Neural cell (in vitro differentiated cells): ENCODE data around the gene CLIP1. TPM values are rescaled to one million over a fixed set of nuclear protein-coding genes. Genes with fewer than 3 reads are reported as not detected.

Source experiments
- H2AFZ ChIP-seq: fragments of 200-600, 300-800 bp; sonication (generic), shearing (Covaris generic); 2 replicates; pipeline ENCODE4 v1.6.0; 2014; ENCODE audit warnings: low read depth, mild to moderate bottlenecking, antibody characterized with exemption, low read length, moderate library complexity
- H3F3A ChIP-seq: fragments of 200-600 bp; shearing (Covaris generic); 2 replicates; pipeline ENCODE4 v1.6.1; 2016; ENCODE audit warnings: mild to moderate bottlenecking, moderate library complexity, mixed read lengths, antibody characterized with exemption, low read length; ENCODE audit not compliant: insufficient read depth, poor library complexity, severe bottlenecking
- H3K27ac ChIP-seq: fragments of 200-600, 300-800 bp; sonication (generic), shearing (Covaris generic); 2 replicates; pipeline ENCODE4 v1.5.1; 2014; ENCODE audit warnings: mild to moderate bottlenecking, low read length, moderate library complexity
- H3K27me3 ChIP-seq: fragments of 300-800, 200-600 bp; sonication (generic), shearing (Covaris generic); 2 replicates; pipeline ENCODE4 v1.6.0; 2014; ENCODE audit warnings: mild to moderate bottlenecking, low read depth, low read length, moderate library complexity; ENCODE audit not compliant: insufficient read depth
- H3K36me3 ChIP-seq: fragments of 300-800, 200-600 bp; sonication (generic), shearing (Covaris generic); 2 replicates; pipeline ENCODE4 v1.5.1; 2014; ENCODE audit warnings: mild to moderate bottlenecking, antibody characterized with exemption, low read length, moderate library complexity; ENCODE audit not compliant: insufficient read depth
- H3K4me2 ChIP-seq: fragments of 300-800, 200-600 bp; sonication (generic), shearing (Covaris generic); 2 replicates; pipeline ENCODE4 v1.6.0; 2014; ENCODE audit warnings: mild to moderate bottlenecking, low read length
- H3K4me3 ChIP-seq: fragments of 300-800, 200-600 bp; sonication (generic), shearing (Covaris generic); 2 replicates; pipeline ENCODE4 v1.5.1; 2014; ENCODE audit warnings: mild to moderate bottlenecking, low read length, moderate library complexity
- H3K79me2 ChIP-seq: fragments of 200-600 bp; shearing (Covaris generic); replicated peaks from 2 replicates; pipeline ENCODE4 v1.6.0; 2014; ENCODE audit warnings: mild to moderate bottlenecking, low read length, moderate library complexity; ENCODE audit not compliant: insufficient read depth
- H3K9ac ChIP-seq: fragments of 300-800, 200-600 bp; sonication (generic), shearing (Covaris generic); 2 replicates; pipeline ENCODE4 v1.6.1; 2016; ENCODE audit warnings: mild to moderate bottlenecking, low read length, mixed read lengths
- H3K9me2 ChIP-seq: fragments of 200-600 bp; shearing (Covaris generic); 2 replicates; pipeline ENCODE4 v1.6.1; 2016; ENCODE audit warnings: mild to moderate bottlenecking, low read length, mixed read lengths; ENCODE audit not compliant: insufficient read depth
- H3K9me3 ChIP-seq: fragments of 200-600, 300-800 bp; sonication (generic), shearing (Covaris generic); 2 replicates; pipeline ENCODE4 v1.6.1; 2016; ENCODE audit warnings: mild to moderate bottlenecking, mixed run types, low read length, moderate library complexity, mixed read lengths
- H4K20me1 ChIP-seq: fragments of 200-600 bp; shearing (Covaris generic); 2 replicates; pipeline ENCODE4 v1.6.1; 2016; ENCODE audit warnings: mild to moderate bottlenecking, mixed run types; ENCODE audit not compliant: insufficient read depth
- EP300 ChIP-seq: fragments of 450-650 bp; conservative IDR thresholded peaks from 2 replicates; pipeline ENCODE4 v1.6.1; 2014; ENCODE audit warnings: antibody characterized with exemption, mild to moderate bottlenecking, moderate library complexity; ENCODE audit not compliant: poor library complexity, severe bottlenecking
- EZH2 ChIP-seq: fragments of 200-600, 300-800 bp; shearing (Covaris generic), sonication (generic); IDR thresholded peaks from 2 replicates; pipeline ENCODE4 v1.6.1; 2014; ENCODE audit warnings: antibody characterized with exemption, low read length, borderline replicate concordance, mild to moderate bottlenecking; ENCODE audit not compliant: insufficient read depth, poor library complexity, severe bottlenecking
- MXI1 ChIP-seq: fragments of 450-650 bp; conservative IDR thresholded peaks from 2 replicates; pipeline ENCODE4 v1.6.1; 2014; ENCODE audit warnings: antibody characterized with exemption, mild to moderate bottlenecking; ENCODE audit not compliant: poor library complexity, severe bottlenecking
- POLR2AphosphoS5 ChIP-seq: IDR thresholded peaks from 2 replicates; pipeline ENCODE4 v1.6.1; 2012
- RAD21 ChIP-seq: fragments of 450-650 bp; conservative IDR thresholded peaks from 2 replicates; pipeline ENCODE4 v1.6.1; 2014; ENCODE audit warnings: antibody characterized with exemption, mild to moderate bottlenecking, moderate library complexity
- REST ChIP-seq: IDR thresholded peaks from 2 replicates; pipeline ENCODE4 v1.6.1; 2012; ENCODE audit warnings: borderline replicate concordance
- TAF1 ChIP-seq: IDR thresholded peaks from 2 replicates; pipeline ENCODE4 v1.6.1; 2012; ENCODE audit warnings: low read depth
- polyA plus RNA-seq: library from polyadenylated mRNA; depleted of rRNA; stranded (reverse); fragments of >200 nt; gene quantifications from 2 replicates; pipeline ENCODE4 v1.2.3, GENCODE V29; 2014
- TF ChIP-seq, protein P1 (sequence below): fragments of 450-650 bp; IDR thresholded peaks from 2 replicates; pipeline ENCODE4 v1.5.1; 2014; ENCODE audit warnings: antibody characterized with exemption, mild to moderate bottlenecking, moderate library complexity; ENCODE audit not compliant: poor library complexity, severe bottlenecking

Gene CLIP1
- polyA plus RNA-seq, 1 donor from 2014 or later = 67.4 TPM

DNA sequence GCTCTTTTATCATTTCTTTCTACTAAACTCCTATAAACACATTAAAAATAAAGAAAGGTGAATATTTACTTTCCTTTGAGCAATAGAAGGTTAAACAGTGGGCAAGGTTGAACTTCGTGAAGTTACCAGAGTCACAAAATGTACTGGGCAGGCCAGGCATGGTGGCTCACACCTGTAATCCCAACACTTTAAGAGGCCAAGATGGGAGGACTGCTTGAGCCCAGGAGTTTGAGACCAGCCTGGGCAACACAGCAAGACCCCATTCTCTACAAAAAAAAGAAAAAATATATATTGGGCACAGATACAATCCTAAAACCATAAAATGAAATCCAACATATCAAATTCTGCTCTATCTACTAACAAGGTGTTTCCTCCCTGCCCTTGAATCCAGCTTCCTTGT is 95.5 kb downstream of the CLIP1 start:
- Histone ChIP-seq H2AFZ (no peak overlapping the region), H3K9me2 (no peaks in the 10 kb centered on the region), H3K36me3 (peaks cover 6% of the 10 kb centered on the region), H4K20me1 (no peaks in the 10 kb centered on the region), H3K9me3 (no peaks in the 10 kb centered on the region), H3F3A (no peaks in the 10 kb centered on the region), H3K79me2 (no peaks in the 10 kb centered on the region), H3K4me2 (no peak overlapping the region), H3K9ac (no peak overlapping the region), H3K27ac (no peak overlapping the region), H3K4me3 (no peak overlapping the region), H3K27me3 (no peaks in the 10 kb centered on the region)
- no peak for TF ChIP-seq TAF1
- TF ChIP-seq MXI1 = no peak
- TF ChIP-seq REST = no peak
- no peak for TF ChIP-seq RAD21
- no peak for TF ChIP-seq EP300
- no peak for TF ChIP-seq EZH2
- TF ChIP-seq POLR2AphosphoS5 = no peak

GRCh38 chr12:122326586-122326985 is 95.9 kb downstream of the CLIP1 start:
- Histone ChIP-seq H3K9me2 (no peaks in the 10 kb centered on the region), H3K9ac (no peak overlapping the region), H3K79me2 (no peaks in the 10 kb centered on the region), H3K4me2 (no peak overlapping the region), H3K36me3 (peaks cover 6% of the 10 kb centered on the region), H3K27me3 (no peaks in the 10 kb centered on the region), H3F3A (no peaks in the 10 kb centered on the region), H3K27ac (no peak overlapping the region), H4K20me1 (no peaks in the 10 kb centered on the region), H2AFZ (no peak overlapping the region), H3K9me3 (no peaks in the 10 kb centered on the region), H3K4me3 (no peak overlapping the region)
- no peak for TF ChIP-seq RAD21
- TF ChIP-seq, protein P1, sequence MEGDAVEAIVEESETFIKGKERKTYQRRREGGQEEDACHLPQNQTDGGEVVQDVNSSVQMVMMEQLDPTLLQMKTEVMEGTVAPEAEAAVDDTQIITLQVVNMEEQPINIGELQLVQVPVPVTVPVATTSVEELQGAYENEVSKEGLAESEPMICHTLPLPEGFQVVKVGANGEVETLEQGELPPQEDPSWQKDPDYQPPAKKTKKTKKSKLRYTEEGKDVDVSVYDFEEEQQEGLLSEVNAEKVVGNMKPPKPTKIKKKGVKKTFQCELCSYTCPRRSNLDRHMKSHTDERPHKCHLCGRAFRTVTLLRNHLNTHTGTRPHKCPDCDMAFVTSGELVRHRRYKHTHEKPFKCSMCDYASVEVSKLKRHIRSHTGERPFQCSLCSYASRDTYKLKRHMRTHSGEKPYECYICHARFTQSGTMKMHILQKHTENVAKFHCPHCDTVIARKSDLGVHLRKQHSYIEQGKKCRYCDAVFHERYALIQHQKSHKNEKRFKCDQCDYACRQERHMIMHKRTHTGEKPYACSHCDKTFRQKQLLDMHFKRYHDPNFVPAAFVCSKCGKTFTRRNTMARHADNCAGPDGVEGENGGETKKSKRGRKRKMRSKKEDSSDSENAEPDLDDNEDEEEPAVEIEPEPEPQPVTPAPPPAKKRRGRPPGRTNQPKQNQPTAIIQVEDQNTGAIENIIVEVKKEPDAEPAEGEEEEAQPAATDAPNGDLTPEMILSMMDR = no peak
- TF ChIP-seq REST = no peak
- no peak for TF ChIP-seq EZH2
- no peak for TF ChIP-seq TAF1
- TF ChIP-seq EP300 = no peak
- TF ChIP-seq POLR2AphosphoS5 = no peak
